MM.1S (cell line): ENCODE results near the gene P3H2.
"Not testable (repeated sequence)": the region's sequence is repeated elsewhere in the genome, so short reads cannot be mapped to it uniquely, and the experiment has no call there.

Experiments
- DNase-seq: peaks from one replicate; pipeline ENCODE4 v3.0.0-alpha.2; 2015
- H2AFZ ChIP-seq: fragments of 300-600 bp; sonication (generic); 2 replicates; pipeline ENCODE4 v1.6.0; 2016; ENCODE audit warnings: antibody characterized with exemption, low read length
- H3F3A ChIP-seq: fragments of 300-600 bp; sonication (generic); 2 replicates; pipeline ENCODE4 v1.6.1; 2016; ENCODE audit warnings: mild to moderate bottlenecking, antibody characterized with exemption, low read length, moderate library complexity, mixed read lengths; ENCODE audit not compliant: insufficient read depth
- H3K27ac ChIP-seq: fragments of 300-600 bp; sonication (generic); 2 replicates; pipeline ENCODE4 v1.5.1; 2016; ENCODE audit warnings: mild to moderate bottlenecking, low read length
- H3K27me3 ChIP-seq: fragments of 300-600 bp; sonication (generic); replicated peaks from 2 replicates; pipeline ENCODE4 v1.6.0; 2016; ENCODE audit warnings: low read length; ENCODE audit not compliant: insufficient read depth
- H3K36me3 ChIP-seq: fragments of 300-600 bp; sonication (generic); replicated peaks from 2 replicates; pipeline ENCODE4 v1.6.1; 2016; ENCODE audit warnings: mild to moderate bottlenecking, low read length, mixed read lengths; ENCODE audit not compliant: insufficient read depth
- H3K4me1 ChIP-seq: fragments of 300-600 bp; sonication (generic); 2 replicates; pipeline ENCODE4 v1.6.1; 2016; ENCODE audit warnings: low read length, mixed read lengths
- H3K4me2 ChIP-seq: fragments of 300-600 bp; sonication (generic); 2 replicates; pipeline ENCODE4 v1.6.0; 2016; ENCODE audit warnings: low read depth, low read length
- H3K4me3 ChIP-seq: fragments of 300-600 bp; sonication (generic); 2 replicates; pipeline ENCODE4 v1.5.1; 2016; ENCODE audit warnings: low read length, mixed read lengths
- H3K79me2 ChIP-seq: fragments of 300-600 bp; sonication (generic); 2 replicates; pipeline ENCODE4 v1.6.1; 2016; ENCODE audit warnings: mixed run types, low read length, mixed read lengths
- H3K9ac ChIP-seq: fragments of 300-600 bp; sonication (generic); 2 replicates; pipeline ENCODE4 v1.6.1; 2016; ENCODE audit warnings: low read length, mixed read lengths
- H3K9me2 ChIP-seq: fragments of 300-600 bp; sonication (generic); replicated peaks from 2 replicates; pipeline ENCODE4 v1.6.1; 2016; ENCODE audit warnings: mild to moderate bottlenecking, low read length, mixed read lengths; ENCODE audit not compliant: insufficient read depth
- H3K9me3 ChIP-seq: fragments of 300-600 bp; sonication (generic); replicated peaks from 2 replicates; pipeline ENCODE4 v1.6.1; 2016; ENCODE audit warnings: mild to moderate bottlenecking, low read length, mixed read lengths; ENCODE audit not compliant: insufficient read depth
- H4K20me1 ChIP-seq: fragments of 300-600 bp; sonication (generic); 2 replicates; pipeline ENCODE4 v1.6.1; 2016; ENCODE audit warnings: mild to moderate bottlenecking, low read length, moderate library complexity, mixed read lengths; ENCODE audit not compliant: insufficient read depth
- EZH2 ChIP-seq: fragments of 300-600 bp; sonication (generic); optimal IDR thresholded peaks from 2 replicates; pipeline ENCODE3; 2017; ENCODE audit warnings: low read depth, mild to moderate bottlenecking, antibody characterized with exemption, low read length, mixed read lengths
- EZH2phosphoT487 ChIP-seq: fragments of 300-600 bp; sonication (generic); IDR thresholded peaks from 2 replicates; pipeline ENCODE4 v1.6.1; 2018; ENCODE audit warnings: antibody characterized with exemption, low read length
- TF ChIP-seq, protein P1 (sequence below): fragments of 300-600 bp; sonication (generic); IDR thresholded peaks from 2 replicates; pipeline ENCODE4 v1.5.1; 2016; ENCODE audit warnings: antibody characterized with exemption, low read length, mixed read lengths

P3H2 gene

GRCh38 chr3:190074817-190075216 is 45.9 kb downstream of the P3H2 start:
- Histone ChIP-seq H3K27me3 (no peaks in the 10 kb centered on the region), H3K4me1 (no peaks in the 10 kb centered on the region), H3K4me2 (no peak overlapping the region), H3K27ac (no peak overlapping the region), H3K4me3 (no peak overlapping the region), H3K9ac (no peak overlapping the region), H3K79me2 (no peaks in the 10 kb centered on the region), H3F3A (no peaks in the 10 kb centered on the region), H3K36me3 (no peaks in the 10 kb centered on the region), H2AFZ (no peak overlapping the region), H3K9me3 (no peaks in the 10 kb centered on the region), H4K20me1 (no peaks in the 10 kb centered on the region), H3K9me2 (no peaks in the 10 kb centered on the region)
- no peak for DNase-seq
- TF ChIP-seq EZH2 (no peak), EZH2phosphoT487 (no peak)
- TF ChIP-seq, protein P1, sequence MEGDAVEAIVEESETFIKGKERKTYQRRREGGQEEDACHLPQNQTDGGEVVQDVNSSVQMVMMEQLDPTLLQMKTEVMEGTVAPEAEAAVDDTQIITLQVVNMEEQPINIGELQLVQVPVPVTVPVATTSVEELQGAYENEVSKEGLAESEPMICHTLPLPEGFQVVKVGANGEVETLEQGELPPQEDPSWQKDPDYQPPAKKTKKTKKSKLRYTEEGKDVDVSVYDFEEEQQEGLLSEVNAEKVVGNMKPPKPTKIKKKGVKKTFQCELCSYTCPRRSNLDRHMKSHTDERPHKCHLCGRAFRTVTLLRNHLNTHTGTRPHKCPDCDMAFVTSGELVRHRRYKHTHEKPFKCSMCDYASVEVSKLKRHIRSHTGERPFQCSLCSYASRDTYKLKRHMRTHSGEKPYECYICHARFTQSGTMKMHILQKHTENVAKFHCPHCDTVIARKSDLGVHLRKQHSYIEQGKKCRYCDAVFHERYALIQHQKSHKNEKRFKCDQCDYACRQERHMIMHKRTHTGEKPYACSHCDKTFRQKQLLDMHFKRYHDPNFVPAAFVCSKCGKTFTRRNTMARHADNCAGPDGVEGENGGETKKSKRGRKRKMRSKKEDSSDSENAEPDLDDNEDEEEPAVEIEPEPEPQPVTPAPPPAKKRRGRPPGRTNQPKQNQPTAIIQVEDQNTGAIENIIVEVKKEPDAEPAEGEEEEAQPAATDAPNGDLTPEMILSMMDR = no peak

GRCh38 chr3:190073264-190074008 is 47.3 kb downstream of the P3H2 start:
- Histone ChIP-seq H3K79me2 (no peaks in the 10 kb centered on the region), H3K27me3 (no peaks in the 10 kb centered on the region), H3K9me3 (no peaks in the 10 kb centered on the region), H3K4me3 (no peak overlapping the region), H3K9me2 (no peaks in the 10 kb centered on the region), H3K4me2 (no peak overlapping the region), H3K9ac (no peak overlapping the region), H3F3A (no peaks in the 10 kb centered on the region), H3K36me3 (no peaks in the 10 kb centered on the region), H3K4me1 (no peaks in the 10 kb centered on the region), H4K20me1 (no peaks in the 10 kb centered on the region), H2AFZ (no peak overlapping the region), H3K27ac (no peak overlapping the region)
- no peak for DNase-seq
- no peak for TF ChIP-seq EZH2
- TF ChIP-seq EZH2phosphoT487 = no peak
- TF ChIP-seq, protein P1 = no peak

- Histone ChIP-seq H3F3A (no peaks in the 10 kb centered on the region), H3K27me3 (no peaks in the 10 kb centered on the region), H3K9ac (no peak overlapping the region), H3K9me3 (no peaks in the 10 kb centered on the region), H3K4me2 (no peak overlapping the region), H4K20me1 (no peaks in the 10 kb centered on the region), H3K79me2 (no peaks in the 10 kb centered on the region), H3K9me2 (no peaks in the 10 kb centered on the region), H3K27ac (no peak overlapping the region), H3K36me3 (no peaks in the 10 kb centered on the region), H3K4me1 (no peaks in the 10 kb centered on the region), H2AFZ (no peak overlapping the region), H3K4me3 (no peak overlapping the region)
- no peak for DNase-seq
- TF ChIP-seq EZH2 = no peak
- TF ChIP-seq, protein P1 = no peak
- TF ChIP-seq EZH2phosphoT487 = no peak
Measured at GRCh38 chr3:190072856-190073255, 47.8 kb downstream of the P3H2 start.

DNA sequence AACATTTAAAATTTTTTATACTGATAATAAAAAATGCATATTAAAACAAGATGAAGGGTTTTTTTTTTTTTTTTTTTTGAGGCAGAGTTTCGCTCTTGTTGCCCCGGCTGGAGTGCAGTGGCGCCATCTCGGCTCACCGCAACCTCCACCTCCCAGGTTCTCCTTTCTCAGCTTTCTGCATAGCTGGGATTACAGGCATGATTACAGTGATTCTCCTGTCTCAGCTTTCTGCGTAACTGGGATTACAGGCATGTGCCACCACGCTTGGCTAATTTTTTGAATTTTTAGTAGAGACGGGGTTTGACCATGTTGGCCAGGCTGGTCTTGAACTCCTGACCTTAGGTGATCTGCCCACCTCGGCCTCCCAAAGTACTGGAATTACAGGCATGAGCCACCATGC is 48.8 kb downstream of the P3H2 start:
- H3K79me2 ChIP-seq, H3K4me2 ChIP-seq, H3K9me2 ChIP-seq: not testable (repeated sequence)

More for the DNA sequence above, 48.8 kb downstream of the P3H2 start:
- not testable (repeated sequence) for DNase-seq, H3K4me3 ChIP-seq, H3K36me3 ChIP-seq, H3K27me3 ChIP-seq, H3K9me3 ChIP-seq, H4K20me1 ChIP-seq, H3K27ac ChIP-seq, H3K4me1 ChIP-seq, H3K9ac ChIP-seq, H3F3A ChIP-seq, H2AFZ ChIP-seq
